ENCODE data around the gene BCLAF1.
"Not testable (repeated sequence)": the region's sequence is repeated elsewhere in the genome, so short reads cannot be mapped to it uniquely, and the experiment has no call there.

The BCLAF1 gene

GRCh38 chr6:136319732-136320131, 30.1 kb upstream of the BCLAF1 start:
- Mint-ChIP-seq H3K27ac (no peak overlapping the region), H3K9me3 (no peaks in the 10 kb centered on the region), H3K27me3 (peaks cover 2% of the 10 kb centered on the region), H3K4me3 (no peak overlapping the region), H3K4me1 (no peaks in the 10 kb centered on the region), H3K36me3 (no peaks in the 10 kb centered on the region)

GRCh38 chr6:136318676-136319075, 29.0 kb upstream of the BCLAF1 start:
- Mint-ChIP-seq H3K36me3 (no peaks in the 10 kb centered on the region), H3K4me3 (no peak overlapping the region), H3K27ac (no peak overlapping the region), H3K9me3 (no peaks in the 10 kb centered on the region), H3K27me3 (peaks cover 2% of the 10 kb centered on the region), H3K4me1 (no peaks in the 10 kb centered on the region)

- peaks cover 2% of the 10 kb centered on the region for H3K27me3 Mint-ChIP-seq
- H3K27ac Mint-ChIP-seq = no peak overlapping the region
- H3K9me3 Mint-ChIP-seq = no peaks in the 10 kb centered on the region
- no peaks in the 10 kb centered on the region for H3K36me3 Mint-ChIP-seq
- no peaks in the 10 kb centered on the region for H3K4me1 Mint-ChIP-seq
- H3K4me3 Mint-ChIP-seq = no peak overlapping the region
Observed at GRCh38 chr6:136317971-136318370, 28.3 kb upstream of the BCLAF1 start.

GRCh38 chr6:136317021-136317694, 27.5 kb upstream of the BCLAF1 start:
- H3K4me1 Mint-ChIP-seq = no peaks in the 10 kb centered on the region
- H3K4me3 Mint-ChIP-seq = no peak overlapping the region
- no peak overlapping the region for H3K27ac Mint-ChIP-seq
- H3K27me3 Mint-ChIP-seq = peaks cover 2% of the 10 kb centered on the region
- no peaks in the 10 kb centered on the region for H3K36me3 Mint-ChIP-seq
- H3K9me3 Mint-ChIP-seq = no peaks in the 10 kb centered on the region

GRCh38 chr6:136315594-136315993, 25.9 kb upstream of the BCLAF1 start:
- Mint-ChIP-seq H3K27me3 (peaks cover 2% of the 10 kb centered on the region), H3K27ac (no peak overlapping the region), H3K9me3 (no peaks in the 10 kb centered on the region), H3K4me3 (no peak overlapping the region), H3K4me1 (no peaks in the 10 kb centered on the region), H3K36me3 (no peaks in the 10 kb centered on the region)

GRCh38 chr6:136312975-136313374, 23.3 kb upstream of the BCLAF1 start:
- Mint-ChIP-seq H3K9me3 (no peaks in the 10 kb centered on the region), H3K36me3 (no peaks in the 10 kb centered on the region), H3K4me1 (no peaks in the 10 kb centered on the region), H3K27me3 (peaks cover 2% of the 10 kb centered on the region), H3K27ac (no peak overlapping the region), H3K4me3 (no peak overlapping the region)

- Mint-ChIP-seq H3K4me1 (no peaks in the 10 kb centered on the region), H3K9me3 (no peaks in the 10 kb centered on the region), H3K36me3 (no peaks in the 10 kb centered on the region), H3K27me3 (no peaks in the 10 kb centered on the region), H3K4me3 (no peak overlapping the region), H3K27ac (no peak overlapping the region)
Observed at GRCh38 chr6:136309729-136310311, 20.2 kb upstream of the BCLAF1 start.

- Mint-ChIP-seq H3K36me3 (no peaks in the 10 kb centered on the region), H3K4me1 (no peaks in the 10 kb centered on the region), H3K4me3 (no peak overlapping the region), H3K27ac (no peak overlapping the region), H3K27me3 (no peaks in the 10 kb centered on the region), H3K9me3 (no peaks in the 10 kb centered on the region)
Observed at GRCh38 chr6:136309171-136309570, 19.5 kb upstream of the BCLAF1 start.

- H3K9me3 Mint-ChIP-seq, H3K27me3 Mint-ChIP-seq, H3K4me1 Mint-ChIP-seq, H3K4me3 Mint-ChIP-seq, H3K27ac Mint-ChIP-seq, H3K36me3 Mint-ChIP-seq: not testable (repeated sequence)
Observed at GRCh38 chr6:136308469-136308868, 18.8 kb upstream of the BCLAF1 start.

- H3K9me3 Mint-ChIP-seq = no peaks in the 10 kb centered on the region
- no peaks in the 10 kb centered on the region for H3K4me1 Mint-ChIP-seq
- H3K4me3 Mint-ChIP-seq = no peak overlapping the region
- no peak overlapping the region for H3K27ac Mint-ChIP-seq
- no peaks in the 10 kb centered on the region for H3K27me3 Mint-ChIP-seq
- no peaks in the 10 kb centered on the region for H3K36me3 Mint-ChIP-seq
Observed at GRCh38 chr6:136307351-136307750, 17.7 kb upstream of the BCLAF1 start.

- no peak overlapping the region for H3K27ac Mint-ChIP-seq
- no peaks in the 10 kb centered on the region for H3K9me3 Mint-ChIP-seq
- H3K27me3 Mint-ChIP-seq = no peaks in the 10 kb centered on the region
- no peaks in the 10 kb centered on the region for H3K36me3 Mint-ChIP-seq
- no peaks in the 10 kb centered on the region for H3K4me1 Mint-ChIP-seq
- H3K4me3 Mint-ChIP-seq = no peak overlapping the region
Observed at GRCh38 chr6:136306466-136306865, 16.8 kb upstream of the BCLAF1 start.

GRCh38 chr6:136304410-136304809, 14.8 kb upstream of the BCLAF1 start:
- Mint-ChIP-seq H3K36me3 (no peaks in the 10 kb centered on the region), H3K4me1 (no peaks in the 10 kb centered on the region), H3K9me3 (no peaks in the 10 kb centered on the region), H3K27ac (no peak overlapping the region), H3K4me3 (no peak overlapping the region), H3K27me3 (no peaks in the 10 kb centered on the region)

- Mint-ChIP-seq H3K27me3 (no peaks in the 10 kb centered on the region), H3K4me3 (no peak overlapping the region), H3K36me3 (no peaks in the 10 kb centered on the region), H3K9me3 (no peaks in the 10 kb centered on the region), H3K27ac (no peak overlapping the region), H3K4me1 (no peaks in the 10 kb centered on the region)
Observed at GRCh38 chr6:136303516-136303915, 13.9 kb upstream of the BCLAF1 start.

GRCh38 chr6:136294621-136295020, 5.0 kb upstream of the BCLAF1 start:
- peaks cover 17% of the 10 kb centered on the region for H3K4me1 Mint-ChIP-seq
- H3K27ac Mint-ChIP-seq = no peak overlapping the region
- H3K4me3 Mint-ChIP-seq = no peak overlapping the region
- H3K36me3 Mint-ChIP-seq = peaks cover 1% of the 10 kb centered on the region
- H3K27me3 Mint-ChIP-seq = no peaks in the 10 kb centered on the region
- H3K9me3 Mint-ChIP-seq = no peaks in the 10 kb centered on the region

GRCh38 chr6:136290410-136291010, 864 bp upstream of the BCLAF1 start:
- Mint-ChIP-seq H3K27ac (peak overlapping the region; percentile 100), H3K36me3 (peaks cover 9% of the 10 kb centered on the region), H3K9me3 (no peaks in the 10 kb centered on the region), H3K27me3 (no peaks in the 10 kb centered on the region), H3K4me3 (peak overlapping the region; percentile 98), H3K4me1 (peaks cover 44% of the 10 kb centered on the region)

- Mint-ChIP-seq H3K9me3 (no peaks in the 10 kb centered on the region), H3K36me3 (peaks cover 18% of the 10 kb centered on the region), H3K27me3 (no peaks in the 10 kb centered on the region), H3K4me1 (peaks cover 57% of the 10 kb centered on the region), H3K27ac (peak overlapping the region; percentile 100), H3K4me3 (peak overlapping the region; percentile 98)
Observed at GRCh38 chr6:136289327-136289578, 393 bp downstream of the BCLAF1 start.

Measured in activated naive CD4-positive, alpha-beta T cell treated with anti-CD3 and anti-CD28 coated beads, Interleukin-2, amount 50 U/mL, for 24 hours (primary cell).